Spleen (tissue), 11 donors: ENCODE measurements around the gene GRIA2. TPM values are rescaled to one million over a fixed set of nuclear protein-coding genes. Genes with fewer than 3 reads are reported as not detected.

ENCODE experiments used
- DNase-seq: peaks from one replicate; pipeline ENCODE4 v3.0.0-alpha.2; 2020
- H3K27ac ChIP-seq, 8 donors: fragments of 200-600 bp; sonication (generic) in 7 of 8; 1 replicate in 4 of 8; 2 replicates in 4 of 8; pipeline versions ENCODE4 v1.5.0 to v1.8.0; 2016 to 2021; ENCODE audit warnings: inconsistent platforms in 4 of 8, mild to moderate bottlenecking in 4 of 8, moderate library complexity in 1 of 8
- H3K27me3 ChIP-seq, 7 donors: fragments of 200-600 bp; sonication (generic) in 6 of 7; replicated peaks in 1 of 7; 1 replicate in 4 of 7; 2 replicates in 3 of 7; pipeline versions ENCODE4 v1.5.0 to v1.8.0; 2016 to 2021; ENCODE audit warnings: inconsistent platforms in 3 of 7, mild to moderate bottlenecking in 1 of 7
- H3K36me3 ChIP-seq, 6 donors: fragments of 200-600 bp; sonication (generic) in 5 of 6; 1 replicate in 4 of 6; 2 replicates in 2 of 6; pipeline versions ENCODE4 v1.5.0 to v1.8.0; 2016 to 2021; ENCODE audit warnings: inconsistent platforms in 2 of 6
- H3K4me1 ChIP-seq, 6 donors: fragments of 200-600 bp; sonication (generic) in 5 of 6; 1 replicate in 3 of 6; 2 replicates in 3 of 6; pipeline versions ENCODE4 v1.5.0 to v1.8.0; 2016 to 2021; ENCODE audit warnings: inconsistent platforms in 3 of 6
- H3K4me3 ChIP-seq, 8 donors: fragments of 200-600 bp; sonication (generic) in 7 of 8; 1 replicate in 4 of 8; 2 replicates in 4 of 8; pipeline versions ENCODE4 v1.5.0 to v1.8.0; 2016 to 2021; ENCODE audit warnings: inconsistent platforms in 4 of 8, mild to moderate bottlenecking in 4 of 8, moderate library complexity in 2 of 8
- H3K9me3 ChIP-seq, 8 donors: fragments of 200-600 bp; sonication (generic) in 7 of 8; 1 replicate in 4 of 8; 2 replicates in 4 of 8; pipeline versions ENCODE4 v1.5.0 to v1.8.0; 2016 to 2021; ENCODE audit warnings: inconsistent platforms in 4 of 8
- CTCF ChIP-seq, 11 experiments: fragments of 200-600 bp in 7 of 11; fragments of 450-650 bp in 4 of 11; sonication (generic) in 4 of 11; IDR thresholded peaks in 8 of 11; conservative IDR thresholded peaks in 3 of 11; 1 replicate in 7 of 11; 2 replicates in 4 of 11; pipeline versions ENCODE4 v1.4.0 to v1.8.0; 2016 to 2021; ENCODE audit warnings: antibody characterized with exemption in 11 of 11, inconsistent platforms in 4 of 11, mild to moderate bottlenecking in 1 of 11
- POLR2A ChIP-seq, 3 donors: fragments of 450-650 bp; IDR thresholded peaks; one replicate each; pipeline ENCODE4 v1.5.1; 2017; ENCODE audit warnings: antibody characterized with exemption in 3 of 3, mild to moderate bottlenecking in 1 of 3
- POLR2AphosphoS5 ChIP-seq, 3 donors: sonication (generic); formaldehyde crosslinking; IDR thresholded peaks; one replicate each; pipeline ENCODE4 v1.5.1; 2017; ENCODE audit warnings: antibody characterized with exemption in 3 of 3
- WGBS, 5 donors: extraction: QIAGEN DNeasy Blood & Tissue Kit in 3 of 5; methylation state at CpG; one replicate each; pipeline versions ENCODE4 v1.1.5 to v1.1.7; 2013 to 2018; 5-methylcytosine and 5-hydroxymethylcytosine counted together
- intact Hi-C: fragments of 100-400 bp; cut with DNase I; formaldehyde crosslinking; loops from one replicate; pipeline ENCODE4 v1.15.0; 2023; ENCODE audit warnings: low total_unique reads
- polyA plus RNA-seq, 3 donors: library from polyadenylated mRNA; stranded (reverse); fragments of 200-250 nt; gene quantifications; one replicate each; pipeline ENCODE4 v1.2.1, GENCODE V29; 2013
- total RNA-seq, 7 donors: library from RNA; depleted of rRNA in 3 of 7; stranded (reverse); fragments of >200 nt in 3 of 7; fragmentation: NEBNext Ultra II Directional in 4 of 7; extraction: Animal tissue kit (Norgen Biotek cat#: 25700) in 4 of 7; gene quantifications; one replicate each; pipeline versions ENCODE4 v1.1.0 to v1.2.1, GENCODE V29; 2016 to 2021
- donor health status: healthy with polysubstance abuse.
- donor health status: DM: no; HTN: no; CAD: no; lungs with moderate emphysema.
- donor health status: DM: no; HTN: no; CAD: no.
- donor health status: Bipolar disorder and iron deficiency.
- donor health status: healthy.
- donor health status: DM: no; HTN: no; CAD: no.
- donor health status: DM: yes; HTN: yes; CAD: no.

Gene GRIA2
- total and polyA plus RNA-seq, 10 donors: 0.02 to 0.06 TPM; not detected in 8

- no peak overlapping the region for H3K27ac ChIP-seq
- no peak for DNase-seq
- no peaks in the 10 kb centered on the region for H3K4me1 ChIP-seq
- H3K9me3 ChIP-seq: no peaks in the 10 kb centered on the region
- no peaks in the 10 kb centered on the region for H3K36me3 ChIP-seq
- no peak overlapping the region for H3K4me3 ChIP-seq
- WGBS, 5 donors: 58 to 82% (median 72%) methylated on average over 2 of the region's 2 CpGs
- no peak for TF ChIP-seq CTCF (IDR thresholded peaks at IDR 0.05 in 8 of 11, conservative IDR thresholded peaks at IDR 0.05 in 3 of 11)
- TF ChIP-seq POLR2AphosphoS5 (IDR thresholded peaks at IDR 0.05): no peak
- no peak for TF ChIP-seq POLR2A (IDR thresholded peaks at IDR 0.05)
- no peaks in the 10 kb centered on the region for H3K27me3 ChIP-seq
- intact Hi-C loops: no loop called here
Measured at GRCh38 chr4:157294575-157294974, 74.0 kb downstream of the GRIA2 start.

- Histone ChIP-seq H3K4me1 (no peaks in the 10 kb centered on the region), H3K4me3 (no peak overlapping the region), H3K9me3 (no peaks in the 10 kb centered on the region), H3K36me3 (no peaks in the 10 kb centered on the region), H3K27ac (no peak overlapping the region), H3K27me3 (no peaks in the 10 kb centered on the region)
- intact Hi-C loops: no loop called here
- 59 to 81% (median 68%) methylated on average over 2 of the region's 2 CpGs for WGBS, 5 donors
- no peak for DNase-seq
- TF ChIP-seq POLR2AphosphoS5 (IDR thresholded peaks at IDR 0.05) (no peak), CTCF (IDR thresholded peaks at IDR 0.05 in 8 of 11, conservative IDR thresholded peaks at IDR 0.05 in 3 of 11) (no peak), POLR2A (IDR thresholded peaks at IDR 0.05) (no peak)
Measured at GRCh38 chr4:157300701-157301100, 80.2 kb downstream of the GRIA2 start.

GRCh38 chr4:157303471-157303960 lies 83.0 kb downstream of the GRIA2 start:
- no peak for TF ChIP-seq POLR2A (IDR thresholded peaks at IDR 0.05)
- TF ChIP-seq POLR2AphosphoS5 (IDR thresholded peaks at IDR 0.05): no peak
- TF ChIP-seq CTCF (IDR thresholded peaks at IDR 0.05 in 8 of 11, conservative IDR thresholded peaks at IDR 0.05 in 3 of 11): no peak
- H3K4me1 ChIP-seq: no peaks in the 10 kb centered on the region
- no peak overlapping the region for H3K4me3 ChIP-seq
- intact Hi-C loops: no loop called here
- no peaks in the 10 kb centered on the region for H3K27me3 ChIP-seq
- H3K9me3 ChIP-seq: no peaks in the 10 kb centered on the region
- H3K36me3 ChIP-seq: no peaks in the 10 kb centered on the region
- no peak overlapping the region for H3K27ac ChIP-seq
- no peak for DNase-seq
- WGBS, 5 donors: 53 to 60% (median 56%) methylated on average over 6 of the region's 6 CpGs

GRCh38 chr4:157304769-157305168 lies 84.2 kb downstream of the GRIA2 start:
- Histone ChIP-seq H3K27ac (no peak overlapping the region), H3K9me3 (no peaks in the 10 kb centered on the region), H3K4me3 (no peak overlapping the region), H3K4me1 (no peaks in the 10 kb centered on the region), H3K27me3 (no peaks in the 10 kb centered on the region), H3K36me3 (no peaks in the 10 kb centered on the region)
- TF ChIP-seq CTCF (IDR thresholded peaks at IDR 0.05 in 8 of 11, conservative IDR thresholded peaks at IDR 0.05 in 3 of 11) (no peak), POLR2AphosphoS5 (IDR thresholded peaks at IDR 0.05) (no peak), POLR2A (IDR thresholded peaks at IDR 0.05) (no peak)
- WGBS, 5 donors: 69 to 88% (median 78%) methylated on average over 5 of the region's 5 CpGs
- no peak for DNase-seq
- intact Hi-C loops: no loop called here
